Mucosa of descending colon (tissue), 3 donors: ENCODE results near the gene CDC123. TPM values are rescaled to one million over a fixed set of nuclear protein-coding genes. Genes with fewer than 3 reads are reported as not detected.

Experiments used
- ATAC-seq: fragments of 200-7000 bp; cut with Tn5 transposase; one replicate; pipeline ENCODE4 v1.9.1; 2020; ENCODE audit warnings: mild to moderate bottlenecking, moderate library complexity
- DNase-seq, 3 donors: peaks; one replicate each; pipeline ENCODE4 v3.0.0-alpha.2; 2020
- H3K36me3 ChIP-seq: fragments of 200-600 bp; one replicate; pipeline ENCODE4 v1.8.0; 2021; ENCODE audit warnings: low read depth, mild to moderate bottlenecking
- H3K4me1 ChIP-seq: fragments of 200-600 bp; one replicate; pipeline ENCODE4 v1.8.0; 2021; ENCODE audit warnings: low read depth, mild to moderate bottlenecking
- H3K4me3 ChIP-seq: fragments of 200-600 bp; one replicate; pipeline ENCODE4 v1.8.0; 2021; ENCODE audit warnings: mild to moderate bottlenecking
- H3K9me3 ChIP-seq: fragments of 200-600 bp; one replicate; pipeline ENCODE4 v1.8.0; 2021; ENCODE audit warnings: mild to moderate bottlenecking
- intact Hi-C, 2 donors: fragments of 100-400 bp; cut with DNase I in 1 of 2; cut with micrococcal nuclease in 1 of 2; formaldehyde crosslinking; loops; one replicate each; pipeline versions ENCODE4 v1.11.0 to v1.11.1; 2022; cut with DNase I, micrococcal nuclease
- total RNA-seq, 3 donors: library from RNA; stranded (reverse); fragmentation: NEBNext Ultra II Directional in 2 of 3; extraction: Animal tissue kit (Norgen Biotek cat#: 25700) in 2 of 3; gene quantifications; one replicate each; pipeline versions ENCODE4 v1.2.1 to v1.2.4, GENCODE V29; 2021 to 2023
- TF ChIP-seq, protein P1 (sequence below): fragments of 200-600 bp; IDR thresholded peaks from one replicate; pipeline ENCODE4 v1.8.0; 2022; ENCODE audit warnings: antibody characterized with exemption, mild to moderate bottlenecking
- donor health status: DM: no; HTN: no; CAD: no; lungs with moderate emphysema.
- donor health status: DM: no; HTN: no; CAD: no.
- donor health status: DM: no; HTN: yes; CAD: no.

The CDC123 gene
- total RNA-seq, 3 donors from 2014 or later = 40.5 to 66.1 (median 48.4) TPM

DNA sequence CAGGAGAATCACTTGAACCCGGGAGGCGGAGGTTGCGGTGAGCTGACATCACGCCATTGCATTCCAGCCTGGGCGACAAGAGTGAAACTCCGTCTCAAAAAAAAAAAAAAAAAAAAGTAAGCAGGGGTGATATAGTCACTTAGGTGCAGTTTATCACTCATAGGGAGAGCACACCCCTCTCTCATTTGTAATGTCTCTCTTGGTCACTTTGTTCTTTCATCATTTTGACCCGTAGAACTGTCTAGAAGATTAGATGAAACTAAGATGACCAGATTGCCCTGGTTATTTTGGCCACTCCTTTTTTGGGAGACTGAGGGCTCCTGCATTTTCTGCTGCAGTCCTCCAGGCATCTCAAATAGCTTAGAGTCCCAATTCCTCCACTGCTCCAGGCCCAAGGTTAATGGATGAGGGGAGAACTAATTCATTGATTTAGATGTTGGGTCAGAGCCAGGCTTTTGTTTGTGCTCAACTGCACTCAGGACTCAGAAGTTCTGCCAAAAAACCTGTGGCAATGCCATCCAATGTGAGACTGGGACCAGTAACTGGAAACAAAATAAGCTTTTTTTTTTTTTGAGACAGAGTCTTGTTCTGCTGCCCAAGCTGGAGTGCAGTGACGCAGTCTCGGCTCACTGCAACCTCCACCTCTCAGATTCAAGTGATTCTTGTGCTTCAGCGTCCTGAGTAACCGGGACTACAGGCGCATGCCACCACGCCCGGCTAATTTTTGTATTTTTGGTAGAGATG lies 103.4 kb downstream of the CDC123 start:
- TF ChIP-seq, protein P1, sequence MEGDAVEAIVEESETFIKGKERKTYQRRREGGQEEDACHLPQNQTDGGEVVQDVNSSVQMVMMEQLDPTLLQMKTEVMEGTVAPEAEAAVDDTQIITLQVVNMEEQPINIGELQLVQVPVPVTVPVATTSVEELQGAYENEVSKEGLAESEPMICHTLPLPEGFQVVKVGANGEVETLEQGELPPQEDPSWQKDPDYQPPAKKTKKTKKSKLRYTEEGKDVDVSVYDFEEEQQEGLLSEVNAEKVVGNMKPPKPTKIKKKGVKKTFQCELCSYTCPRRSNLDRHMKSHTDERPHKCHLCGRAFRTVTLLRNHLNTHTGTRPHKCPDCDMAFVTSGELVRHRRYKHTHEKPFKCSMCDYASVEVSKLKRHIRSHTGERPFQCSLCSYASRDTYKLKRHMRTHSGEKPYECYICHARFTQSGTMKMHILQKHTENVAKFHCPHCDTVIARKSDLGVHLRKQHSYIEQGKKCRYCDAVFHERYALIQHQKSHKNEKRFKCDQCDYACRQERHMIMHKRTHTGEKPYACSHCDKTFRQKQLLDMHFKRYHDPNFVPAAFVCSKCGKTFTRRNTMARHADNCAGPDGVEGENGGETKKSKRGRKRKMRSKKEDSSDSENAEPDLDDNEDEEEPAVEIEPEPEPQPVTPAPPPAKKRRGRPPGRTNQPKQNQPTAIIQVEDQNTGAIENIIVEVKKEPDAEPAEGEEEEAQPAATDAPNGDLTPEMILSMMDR = no peak
- Histone ChIP-seq H3K36me3 (no peaks in the 10 kb centered on the region), H3K4me3 (no peak overlapping the region), H3K9me3 (no peaks in the 10 kb centered on the region), H3K4me1 (no peaks in the 10 kb centered on the region)
- no peak for ATAC-seq
- no peak for DNase-seq
- intact Hi-C loops = no loop called here

Other genes starting within 250 kb of the CDC123 start
- gene UPF2, start 153.4 kb upstream of the CDC123 start, total RNA-seq = 10 to 100 TPM; 20.6 to 36.8 (median 22.3) TPM
- gene DHTKD1, start 127.2 kb upstream of the CDC123 start, total RNA-seq = 10 to 100 TPM; 23.8 to 33.5 (median 27.6) TPM
- 1 to 10 TPM; 4.9 to 6.5 (median 5.0) TPM for gene SEC61A2, start 66.5 kb upstream of the CDC123 start, total RNA-seq
- gene NUDT5, start 297 bp upstream of the CDC123 start, total RNA-seq = 10 to 100 TPM; 32.0 to 44.7 (median 32.8) TPM
- 10 to 100 TPM; 20.6 to 48.5 (median 32.8) TPM for gene CAMK1D, start 153.4 kb downstream of the CDC123 start, total RNA-seq